Right atrium auricular region (tissue), 2 donors: ENCODE results near the gene RNF38. TPM values are rescaled to one million over a fixed set of nuclear protein-coding genes. Genes with fewer than 3 reads are reported as not detected.

ENCODE experiments used
- DNase-seq: peaks from one replicate; pipeline ENCODE4 v3.0.0-alpha.2; 2019; ENCODE audit warnings: low spot score
- H3K27ac ChIP-seq, 2 donors: fragments of 200-600 bp; sonication (generic); 1 replicate in 1 of 2; 2 replicates in 1 of 2; pipeline ENCODE4 v1.5.1; 2016 to 2019
- H3K27me3 ChIP-seq, 2 donors: fragments of 200-600 bp; sonication (generic); one replicate each; pipeline versions ENCODE4 v1.5.1 to v1.6.0; 2017 to 2019
- H3K36me3 ChIP-seq: fragments of 200-600 bp; sonication (generic); one replicate; pipeline ENCODE4 v1.5.1; 2016
- H3K4me1 ChIP-seq, 2 donors: fragments of 200-600 bp; sonication (generic); one replicate each; pipeline versions ENCODE4 v1.5.1 to v1.6.0; 2017 to 2019
- H3K4me3 ChIP-seq, 2 donors: fragments of 200-600 bp; sonication (generic); 1 replicate in 1 of 2; 2 replicates in 1 of 2; pipeline ENCODE4 v1.5.1; 2017 to 2019; ENCODE audit warnings: mild to moderate bottlenecking in 1 of 2, moderate library complexity in 1 of 2
- H3K9me3 ChIP-seq, 2 donors: fragments of 200-600 bp; sonication (generic); one replicate each; pipeline ENCODE4 v1.5.1; 2019
- CTCF ChIP-seq, 2 donors: fragments of 200-600 bp; sonication (generic); IDR thresholded peaks; one replicate each; pipeline ENCODE4 v1.5.1; 2019; ENCODE audit warnings: antibody characterized with exemption in 2 of 2
- total RNA-seq, 2 donors: library from RNA; depleted of rRNA; stranded (reverse); fragments of >200 nt; gene quantifications; one replicate each; pipeline ENCODE4 v1.1.0, GENCODE V29; 2016

RNF38 gene
- total RNA-seq, 2 donors from 2014 or later, result 21.4 to 38.6 TPM

GRCh38 chr9:36442710-36443109 is 42.6 kb upstream of the RNF38 start:
- TF ChIP-seq CTCF (IDR thresholded peaks at IDR 0.05), result no peak
- Histone ChIP-seq H3K4me1 (peaks cover 0 to 17% of the 10 kb centered on the region in 2 donors), H3K36me3 (no peaks in the 10 kb centered on the region), H3K9me3 (no peaks in the 10 kb centered on the region), H3K27me3 (no peaks in the 10 kb centered on the region), H3K4me3 (no peak overlapping the region), H3K27ac (no peak overlapping the region)
- no peak for DNase-seq

GRCh38 chr9:36441966-36442365 is 41.9 kb upstream of the RNF38 start:
- DNase-seq, result no peak
- no peak for TF ChIP-seq CTCF (IDR thresholded peaks at IDR 0.05)
- Histone ChIP-seq H3K27ac (no peak overlapping the region), H3K36me3 (no peaks in the 10 kb centered on the region), H3K4me1 (peaks cover 0 to 17% of the 10 kb centered on the region in 2 donors), H3K27me3 (no peaks in the 10 kb centered on the region), H3K9me3 (no peaks in the 10 kb centered on the region), H3K4me3 (no peak overlapping the region)

- Histone ChIP-seq H3K36me3 (no peaks in the 10 kb centered on the region), H3K4me1 (peaks cover 0 to 17% of the 10 kb centered on the region in 2 donors), H3K27ac (no peak overlapping the region), H3K27me3 (no peaks in the 10 kb centered on the region), H3K9me3 (no peaks in the 10 kb centered on the region), H3K4me3 (no peak overlapping the region)
- DNase-seq, result no peak
- TF ChIP-seq CTCF (IDR thresholded peaks at IDR 0.05), result no peak
Observed at GRCh38 chr9:36438536-36439236, 38.6 kb upstream of the RNF38 start.

- H3K4me3 ChIP-seq, result no peak overlapping the region
- DNase-seq, result no peak
- no peak for TF ChIP-seq CTCF (IDR thresholded peaks at IDR 0.05)
- no peaks in the 10 kb centered on the region for H3K36me3 ChIP-seq
- no peaks in the 10 kb centered on the region for H3K27me3 ChIP-seq
- no peaks in the 10 kb centered on the region for H3K9me3 ChIP-seq
- H3K27ac ChIP-seq, result no peak overlapping the region
- H3K4me1 ChIP-seq, result peaks cover 0 to 14% of the 10 kb centered on the region in 2 donors
Observed at GRCh38 chr9:36437790-36438189, 37.7 kb upstream of the RNF38 start.

- Histone ChIP-seq H3K36me3 (no peaks in the 10 kb centered on the region), H3K27me3 (no peaks in the 10 kb centered on the region), H3K4me3 (no peak overlapping the region), H3K9me3 (no peaks in the 10 kb centered on the region), H3K27ac (no peak overlapping the region), H3K4me1 (peaks cover 0 to 5% of the 10 kb centered on the region in 2 donors)
- no peak for DNase-seq
- TF ChIP-seq CTCF (IDR thresholded peaks at IDR 0.05), result no peak
Observed at GRCh38 chr9:36436909-36437308, 36.8 kb upstream of the RNF38 start.

GRCh38 chr9:36433386-36433785 is 33.3 kb upstream of the RNF38 start:
- no peak for DNase-seq
- Histone ChIP-seq H3K36me3 (no peaks in the 10 kb centered on the region), H3K9me3 (no peaks in the 10 kb centered on the region), H3K4me3 (no peak overlapping the region), H3K27me3 (no peaks in the 10 kb centered on the region), H3K27ac (no peak overlapping the region), H3K4me1 (no peaks in the 10 kb centered on the region)
- no peak for TF ChIP-seq CTCF (IDR thresholded peaks at IDR 0.05)
